ENCODE results near the gene SESN1. TPM values are rescaled to one million over a fixed set of nuclear protein-coding genes. Genes with fewer than 3 reads are reported as not detected.
"Not testable (repeated sequence)": the region's sequence is repeated elsewhere in the genome, so short reads cannot be mapped to it uniquely, and the experiment has no call there.

The SESN1 gene
- total RNA-seq, 3 donors from 2014 or later, result 23.5 to 42.6 (median 32.8) TPM

- ATAC-seq, result no peak
- intact Hi-C loops (cut with DNase I, micrococcal nuclease), result no loop called here
Observed at GRCh38 chr6:108987156-108987555, 107.5 kb downstream of the SESN1 start.

GRCh38 chr6:108985301-108985700 lies 109.3 kb downstream of the SESN1 start:
- H3K9me3 ChIP-seq, result peaks cover 5% of the 10 kb centered on the region
- TF ChIP-seq, protein P1, sequence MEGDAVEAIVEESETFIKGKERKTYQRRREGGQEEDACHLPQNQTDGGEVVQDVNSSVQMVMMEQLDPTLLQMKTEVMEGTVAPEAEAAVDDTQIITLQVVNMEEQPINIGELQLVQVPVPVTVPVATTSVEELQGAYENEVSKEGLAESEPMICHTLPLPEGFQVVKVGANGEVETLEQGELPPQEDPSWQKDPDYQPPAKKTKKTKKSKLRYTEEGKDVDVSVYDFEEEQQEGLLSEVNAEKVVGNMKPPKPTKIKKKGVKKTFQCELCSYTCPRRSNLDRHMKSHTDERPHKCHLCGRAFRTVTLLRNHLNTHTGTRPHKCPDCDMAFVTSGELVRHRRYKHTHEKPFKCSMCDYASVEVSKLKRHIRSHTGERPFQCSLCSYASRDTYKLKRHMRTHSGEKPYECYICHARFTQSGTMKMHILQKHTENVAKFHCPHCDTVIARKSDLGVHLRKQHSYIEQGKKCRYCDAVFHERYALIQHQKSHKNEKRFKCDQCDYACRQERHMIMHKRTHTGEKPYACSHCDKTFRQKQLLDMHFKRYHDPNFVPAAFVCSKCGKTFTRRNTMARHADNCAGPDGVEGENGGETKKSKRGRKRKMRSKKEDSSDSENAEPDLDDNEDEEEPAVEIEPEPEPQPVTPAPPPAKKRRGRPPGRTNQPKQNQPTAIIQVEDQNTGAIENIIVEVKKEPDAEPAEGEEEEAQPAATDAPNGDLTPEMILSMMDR (IDR thresholded peaks at IDR 0.05), result no peak
- no peak overlapping the region for H3K4me3 ChIP-seq
- ATAC-seq (no peak), DNase-seq (no peak)
- no peaks in the 10 kb centered on the region for H3K36me3 ChIP-seq (ENCODE audit: low read depth)
- intact Hi-C loops (cut with DNase I, micrococcal nuclease), result no loop called here
- peaks cover 2% of the 10 kb centered on the region for H3K4me1 ChIP-seq (ENCODE audit: low read depth)

More at GRCh38 chr6:108987156-108987555, 107.5 kb downstream of the SESN1 start:
- Histone ChIP-seq H3K9me3 (no peaks in the 10 kb centered on the region), H3K36me3 (ENCODE audit: low read depth) (no peaks in the 10 kb centered on the region), H3K4me3 (no peak overlapping the region), H3K4me1 (ENCODE audit: low read depth) (peaks cover 5% of the 10 kb centered on the region)
- TF ChIP-seq, protein P1 (IDR thresholded peaks at IDR 0.05), result no peak
- no peak for DNase-seq

DNA sequence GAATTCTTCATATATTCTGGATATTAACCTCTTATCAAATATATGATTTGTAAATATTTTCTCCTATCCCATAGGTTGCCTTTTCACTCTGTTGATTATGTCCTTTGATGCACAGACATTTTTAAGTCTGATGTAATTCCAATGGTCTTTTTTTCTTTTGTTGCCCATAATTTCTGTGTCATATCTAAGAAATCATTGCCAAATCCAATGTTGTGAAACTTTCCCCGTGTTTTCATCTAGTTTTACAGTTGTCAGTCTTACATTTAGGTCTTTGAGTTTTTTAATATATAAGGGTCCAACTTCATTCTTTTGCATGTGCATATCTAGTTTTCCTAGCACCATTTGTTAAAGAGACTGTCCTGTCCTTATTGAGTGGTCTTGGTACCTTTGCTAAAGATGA lies 111.5 kb downstream of the SESN1 start:
- DNase-seq (no peak), ATAC-seq (no peak)
- peaks cover 6% of the 10 kb centered on the region for H3K9me3 ChIP-seq
- intact Hi-C loops (cut with DNase I, micrococcal nuclease), result no loop called here
- TF ChIP-seq, protein P1 (IDR thresholded peaks at IDR 0.05), result no peak
- no peaks in the 10 kb centered on the region for H3K36me3 ChIP-seq (ENCODE audit: low read depth)
- no peak overlapping the region for H3K4me3 ChIP-seq
- H3K4me1 ChIP-seq (ENCODE audit: low read depth), result no peaks in the 10 kb centered on the region

GRCh38 chr6:108982154-108983113 lies 112.2 kb downstream of the SESN1 start:
- H3K9me3 ChIP-seq, result peaks cover 6% of the 10 kb centered on the region
- intact Hi-C loops (cut with DNase I, micrococcal nuclease), result no loop called here
- H3K36me3 ChIP-seq (ENCODE audit: low read depth), result no peaks in the 10 kb centered on the region
- no peaks in the 10 kb centered on the region for H3K4me1 ChIP-seq (ENCODE audit: low read depth)
- TF ChIP-seq, protein P1 (IDR thresholded peaks at IDR 0.05), result no peak
- no peak for ATAC-seq
- no peak for DNase-seq
- H3K4me3 ChIP-seq, result no peak overlapping the region

- DNase-seq; H3K9me3 ChIP-seq; H3K4me1 ChIP-seq (ENCODE audit: low read depth); H3K36me3 ChIP-seq (ENCODE audit: low read depth); intact Hi-C loops (cut with DNase I, micrococcal nuclease); ATAC-seq; H3K4me3 ChIP-seq: not testable (repeated sequence)
Observed at GRCh38 chr6:108978638-108979037, 116.0 kb downstream of the SESN1 start.

DNA sequence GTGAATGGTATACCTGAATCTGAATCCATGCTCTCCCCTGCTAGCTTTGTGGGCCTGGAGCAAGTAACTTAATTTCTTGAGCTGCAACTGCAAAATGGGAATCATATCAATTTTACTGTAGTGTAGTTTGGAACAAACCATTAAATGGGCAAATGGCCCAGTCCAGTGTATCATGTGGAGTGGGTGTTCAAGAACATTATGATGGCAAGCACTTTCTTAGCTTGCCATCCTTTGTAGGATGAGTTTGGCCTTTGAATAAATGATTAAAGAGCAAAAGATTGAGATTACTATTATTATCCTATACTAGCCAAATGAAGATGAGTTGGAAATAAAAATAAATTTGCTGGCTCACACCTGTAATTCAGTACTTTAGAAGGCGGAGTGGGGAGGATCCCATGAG lies 120.4 kb downstream of the SESN1 start:
- ATAC-seq (no peak), DNase-seq (no peak)
- intact Hi-C loops (cut with DNase I, micrococcal nuclease), result no loop called here
- Histone ChIP-seq H3K4me1 (ENCODE audit: low read depth) (peaks cover 6% of the 10 kb centered on the region), H3K4me3 (no peak overlapping the region), H3K9me3 (no peaks in the 10 kb centered on the region), H3K36me3 (ENCODE audit: low read depth) (no peaks in the 10 kb centered on the region)
- TF ChIP-seq, protein P1 (IDR thresholded peaks at IDR 0.05), result no peak

Measured in mucosa of descending colon (tissue), 3 donors.